H7 (cell line): ENCODE results near the gene CEMIP. TPM values are rescaled to one million over a fixed set of nuclear protein-coding genes. Genes with fewer than 3 reads are reported as not detected.
"Not testable (repeated sequence)": the region's sequence is repeated elsewhere in the genome, so short reads cannot be mapped to it uniquely, and the experiment has no call there.

Source experiments
- DNase-seq: peaks from one replicate; pipeline ENCODE4 v3.0.0; 2012
- H3K27me3 ChIP-seq: 2 replicates; pipeline ENCODE4 v1.6.0; 2011; ENCODE audit warnings: mild to moderate bottlenecking, low read length; ENCODE audit not compliant: control insufficient read depth, insufficient read depth
- H3K36me3 ChIP-seq: replicated peaks from 2 replicates; pipeline ENCODE4 v1.5.1; 2011; ENCODE audit warnings: low read length; ENCODE audit not compliant: control insufficient read depth, insufficient read depth
- H3K4me3 ChIP-seq: 2 replicates; pipeline ENCODE4 v1.5.1; 2011; ENCODE audit warnings: low read depth, mild to moderate bottlenecking, control low read depth, low read length, moderate library complexity; ENCODE audit not compliant: insufficient read depth
- total RNA-seq: library from RNA; depleted of rRNA; stranded (reverse); fragments of >200 nt; shearing (Covaris generic); gene quantifications from 2 replicates; pipeline ENCODE4 v1.2.3, GENCODE V29; 2014

Gene CEMIP
- total RNA-seq, 1 experiment from 2014 or later = 0.03 TPM

DNA sequence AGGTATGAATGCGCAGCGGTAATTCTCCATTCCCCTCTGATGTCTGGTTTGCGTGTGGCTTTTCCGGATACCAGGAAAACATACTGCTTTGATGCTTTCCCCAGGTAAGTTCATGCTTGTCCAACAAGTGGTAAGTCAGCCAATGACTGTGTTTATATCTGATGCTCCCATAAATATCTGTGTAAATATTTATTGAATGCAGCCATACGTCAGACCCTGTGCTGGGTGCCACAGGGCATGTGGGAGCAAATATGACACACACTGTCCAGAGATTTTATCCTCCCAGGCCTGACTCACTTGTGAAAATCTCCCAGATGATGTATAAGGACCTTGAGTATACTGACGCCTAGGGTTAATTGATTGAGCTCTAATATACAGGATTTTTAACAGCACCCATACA lies 29.6 kb upstream of the CEMIP start:
- no peak for DNase-seq
- H3K36me3 ChIP-seq = no peaks in the 10 kb centered on the region; the same call in 1 of the 2 replicates
- H3K27me3 ChIP-seq = no peaks in the 10 kb centered on the region
- H3K4me3 ChIP-seq = no peak overlapping the region

DNA sequence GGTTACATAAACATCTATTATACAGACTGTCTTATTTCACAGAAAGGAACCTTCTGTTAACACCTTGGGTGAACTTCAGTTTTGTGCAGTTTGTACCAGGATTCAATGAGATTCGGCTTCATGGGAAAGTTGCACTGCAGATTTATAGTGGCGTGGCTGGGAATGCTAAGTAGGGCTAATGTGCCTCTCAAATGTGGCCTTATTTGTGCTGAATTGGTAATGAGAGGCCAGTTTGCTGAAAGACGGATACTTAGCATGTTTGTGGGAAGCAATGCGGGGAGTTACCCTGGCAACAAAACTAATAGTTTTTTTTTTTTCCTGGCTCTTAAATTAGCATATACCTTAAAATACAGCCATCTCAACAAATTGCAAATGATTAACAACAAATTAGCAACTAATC lies 28.6 kb upstream of the CEMIP start:
- no peaks in the 10 kb centered on the region for H3K27me3 ChIP-seq
- no peak overlapping the region for H3K4me3 ChIP-seq
- no peak for DNase-seq
- no peaks in the 10 kb centered on the region; the same call in 1 of the 2 replicates for H3K36me3 ChIP-seq

DNA sequence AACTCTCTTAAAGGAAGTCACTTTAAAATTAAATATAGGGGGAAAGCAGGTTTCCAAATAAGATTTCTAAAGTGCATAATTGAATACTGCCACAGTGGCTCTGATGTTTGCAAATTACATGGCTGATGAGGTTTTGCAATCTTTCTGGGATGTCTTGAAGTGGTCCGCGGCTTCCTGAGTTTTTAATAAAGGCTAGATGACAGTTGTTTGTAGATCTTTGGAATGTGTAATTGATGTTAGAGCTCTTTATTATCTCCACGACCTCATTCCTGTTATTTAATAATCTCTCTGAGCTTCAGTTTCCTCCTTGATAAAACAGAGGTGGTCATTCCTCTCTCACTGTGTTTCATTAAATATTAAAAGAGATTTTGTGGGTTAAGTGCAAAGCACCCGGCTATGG lies 27.0 kb upstream of the CEMIP start:
- Histone ChIP-seq H3K27me3 (no peaks in the 10 kb centered on the region), H3K36me3 (no peaks in the 10 kb centered on the region; the same call in 1 of the 2 replicates), H3K4me3 (no peak overlapping the region)
- DNase-seq = no peak

DNA sequence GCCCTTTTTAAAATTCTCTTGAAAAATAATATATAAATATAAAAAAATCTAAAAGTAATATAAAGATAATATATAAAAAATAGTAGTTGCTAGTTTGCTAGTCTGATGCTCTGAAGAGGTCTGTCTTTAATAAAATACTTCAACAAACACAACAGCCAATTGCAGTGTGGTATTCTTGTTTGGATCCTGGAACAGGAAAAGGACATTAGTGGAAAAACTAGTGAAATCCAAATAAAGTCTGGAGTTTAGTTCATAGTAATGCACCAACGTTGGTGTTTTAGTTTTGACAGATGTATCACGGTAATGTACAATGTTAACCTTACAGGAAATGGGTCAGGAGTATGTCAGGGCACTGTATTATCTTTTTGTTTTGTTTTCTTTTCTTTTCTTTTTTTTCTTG lies 26.0 kb upstream of the CEMIP start:
- no peak for DNase-seq
- no peaks in the 10 kb centered on the region; the same call in 1 of the 2 replicates for H3K36me3 ChIP-seq
- no peaks in the 10 kb centered on the region for H3K27me3 ChIP-seq
- H3K4me3 ChIP-seq = no peak overlapping the region

DNA sequence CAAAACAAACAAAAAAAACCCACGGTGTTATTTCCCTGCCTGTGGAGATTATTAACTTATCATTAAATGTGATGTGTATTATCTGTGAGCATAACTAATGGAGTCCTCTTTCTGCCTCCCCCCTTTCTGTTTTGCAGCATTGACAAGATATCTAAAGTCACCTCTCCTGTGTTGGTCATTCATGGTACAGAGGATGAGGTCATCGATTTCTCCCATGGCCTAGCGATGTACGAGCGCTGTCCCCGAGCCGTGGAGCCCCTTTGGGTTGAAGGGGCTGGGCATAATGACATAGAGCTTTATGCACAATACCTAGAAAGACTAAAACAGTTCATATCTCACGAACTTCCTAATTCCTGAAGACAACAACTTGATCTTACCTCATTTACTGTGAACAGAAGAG lies 25.2 kb upstream of the CEMIP start:
- no peaks in the 10 kb centered on the region for H3K27me3 ChIP-seq
- no peak for DNase-seq
- H3K36me3 ChIP-seq = no peaks in the 10 kb centered on the region; the same call in 1 of the 2 replicates
- H3K4me3 ChIP-seq = no peak overlapping the region

DNA sequence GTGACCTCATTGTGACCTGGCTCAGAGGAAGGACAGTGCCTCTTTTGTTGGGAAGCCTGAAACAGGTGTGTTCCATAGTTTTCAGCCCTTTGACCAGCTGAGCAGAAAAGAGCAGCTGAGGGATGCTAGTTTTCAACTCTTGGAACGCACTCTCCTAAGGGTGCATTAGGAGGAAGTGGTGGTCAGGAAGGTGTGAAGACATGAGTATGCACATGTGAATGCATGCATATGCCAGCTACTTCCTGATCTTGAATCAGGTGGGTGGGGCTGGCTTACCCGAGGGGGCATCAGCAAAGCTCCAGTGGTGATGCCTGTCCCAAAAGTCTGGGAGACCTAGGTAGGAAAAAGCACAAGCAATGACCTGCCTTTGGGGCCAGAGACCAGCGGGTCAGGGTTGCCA lies 23.3 kb upstream of the CEMIP start:
- Histone ChIP-seq H3K36me3 (no peaks in the 10 kb centered on the region; the same call in 1 of the 2 replicates), H3K27me3 (no peaks in the 10 kb centered on the region), H3K4me3 (no peak overlapping the region)
- no peak for DNase-seq

DNA sequence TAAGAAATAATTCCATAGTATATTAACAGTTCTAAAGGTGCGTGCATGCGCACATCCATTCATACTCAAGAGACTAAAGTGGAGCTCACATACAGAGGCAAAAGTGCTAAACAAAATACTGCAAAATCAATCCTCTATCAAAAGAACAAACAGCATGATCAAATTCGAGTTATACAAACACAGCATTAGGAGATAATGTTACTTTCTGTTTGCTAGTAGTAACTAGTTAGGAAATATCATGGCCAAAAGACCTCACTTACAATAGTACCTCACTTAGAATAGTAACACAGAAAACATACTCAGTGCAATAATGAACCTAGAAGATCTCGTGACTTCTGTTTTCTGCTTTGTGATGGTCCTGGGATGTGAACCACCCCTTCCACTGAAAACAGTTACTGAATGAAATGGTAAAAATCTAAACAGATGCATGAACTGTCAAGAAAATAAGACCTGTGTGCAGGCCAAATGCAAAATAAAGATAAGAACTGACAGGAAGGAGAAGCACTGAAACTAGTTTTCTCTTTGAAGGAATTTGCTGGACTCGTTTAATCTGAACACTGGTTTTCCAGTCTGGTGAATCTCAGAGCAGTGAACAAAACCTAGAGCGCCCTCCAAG lies 20.9 kb upstream of the CEMIP start:
- DNase-seq = no peak
- Histone ChIP-seq H3K27me3 (no peaks in the 10 kb centered on the region), H3K36me3 (no peaks in the 10 kb centered on the region; the same call in 1 of the 2 replicates), H3K4me3 (no peak overlapping the region)

DNA sequence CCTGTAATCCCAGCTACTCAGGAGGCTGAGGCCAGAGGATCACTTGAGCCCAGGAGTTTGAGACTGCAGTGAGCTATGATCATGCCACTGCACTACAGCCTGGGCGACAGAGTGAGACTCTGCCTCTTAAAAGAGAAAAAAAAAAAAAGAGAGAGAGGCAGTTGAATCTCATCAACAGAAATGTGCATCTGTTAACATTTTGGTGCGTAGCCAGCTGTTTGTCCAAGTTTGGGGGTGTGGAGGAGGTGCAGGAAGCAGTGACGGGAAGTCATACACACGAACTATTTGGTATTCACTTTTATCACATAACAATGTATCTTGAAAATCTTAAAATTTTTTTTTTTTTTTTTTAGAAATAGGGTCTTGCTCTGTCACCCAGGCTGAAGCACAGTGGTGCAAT lies 18.2 kb upstream of the CEMIP start:
- Histone ChIP-seq H3K36me3 (no peaks in the 10 kb centered on the region), H3K27me3 (no peaks in the 10 kb centered on the region), H3K4me3 (no peak overlapping the region)
- no peak for DNase-seq

DNA sequence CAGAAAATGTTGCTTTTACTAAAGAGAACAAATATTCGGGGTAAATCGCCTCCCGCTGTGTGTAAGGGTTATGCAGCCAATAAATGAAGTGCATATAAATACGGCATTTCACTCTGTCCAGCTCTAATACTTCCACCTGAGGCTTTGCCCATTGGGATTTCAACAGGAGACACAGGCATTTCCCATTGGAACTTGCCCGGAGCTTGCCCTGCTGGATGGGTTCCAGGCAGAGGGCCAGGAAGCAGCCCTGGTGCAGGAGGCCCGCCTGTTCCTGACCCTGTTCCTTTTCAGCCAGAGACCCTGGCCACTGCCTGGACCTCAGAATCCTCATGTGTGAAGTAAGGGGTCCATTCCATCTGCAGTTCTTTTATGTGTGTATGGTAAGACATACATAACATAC lies 17.4 kb upstream of the CEMIP start:
- no peak overlapping the region for H3K4me3 ChIP-seq
- H3K27me3 ChIP-seq = no peaks in the 10 kb centered on the region
- H3K36me3 ChIP-seq = no peaks in the 10 kb centered on the region
- DNase-seq = no peak

DNA sequence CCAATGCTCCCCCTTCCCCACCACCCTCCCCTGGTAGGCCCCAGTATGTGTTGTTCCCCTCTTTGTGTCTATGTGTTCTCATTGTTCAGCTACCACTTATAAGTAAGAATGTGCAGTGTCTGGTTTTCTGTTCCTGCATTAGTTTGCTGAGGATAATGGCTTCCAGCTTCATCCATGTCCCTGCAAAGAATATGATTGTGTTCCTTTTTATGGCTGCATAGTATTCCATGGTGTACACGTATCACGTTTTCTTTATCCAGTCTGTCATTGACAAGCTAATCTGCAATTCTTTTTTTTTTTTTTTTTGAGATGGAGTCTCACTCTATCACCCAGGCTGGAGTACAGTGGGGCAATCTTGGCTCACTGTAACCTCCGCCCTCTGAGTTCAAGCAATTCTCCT lies 15.9 kb upstream of the CEMIP start:
- not testable (repeated sequence) for H3K36me3 ChIP-seq, DNase-seq, H3K27me3 ChIP-seq, H3K4me3 ChIP-seq

DNA sequence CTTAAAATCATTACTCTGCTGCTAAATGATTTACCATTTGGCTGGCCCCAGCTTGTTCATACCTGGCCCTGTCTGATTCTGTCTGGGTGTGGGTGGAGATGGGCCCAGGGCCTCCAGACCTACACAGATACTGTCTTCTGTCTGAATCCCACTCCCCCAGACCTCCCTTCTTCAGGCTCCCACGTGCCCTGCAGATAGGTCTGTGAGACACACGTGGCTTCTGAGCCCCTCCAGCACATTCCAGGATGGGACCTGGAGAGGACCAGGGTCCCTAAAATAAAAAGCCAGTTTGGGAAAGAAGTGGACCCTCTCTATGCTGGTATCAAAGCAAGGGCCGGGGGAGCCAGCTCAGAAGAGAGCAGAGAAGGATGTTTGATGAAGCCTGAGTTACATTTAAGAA lies 14.6 kb upstream of the CEMIP start:
- Histone ChIP-seq H3K27me3 (no peaks in the 10 kb centered on the region), H3K4me3 (no peak overlapping the region), H3K36me3 (no peaks in the 10 kb centered on the region)
- no peak for DNase-seq

DNA sequence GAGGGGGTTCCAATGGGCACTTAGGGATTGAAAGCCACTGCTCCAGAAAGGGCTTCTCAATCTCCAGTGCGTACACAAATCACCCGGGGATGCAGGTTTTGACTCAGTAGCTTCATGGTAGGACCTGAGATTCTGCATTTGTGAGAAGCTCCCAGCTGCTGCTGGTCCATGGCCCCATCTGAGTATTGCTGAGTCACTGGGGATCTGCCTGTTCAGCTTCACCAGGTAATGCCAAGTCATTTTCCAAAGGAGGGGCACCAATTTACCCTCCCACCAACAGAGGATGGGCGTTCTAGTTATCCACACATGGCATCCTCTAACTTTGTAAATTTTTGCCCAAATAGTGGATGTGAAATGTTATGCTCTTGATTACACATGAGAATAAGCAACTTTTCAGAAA lies 12.9 kb upstream of the CEMIP start:
- Histone ChIP-seq H3K4me3 (no peak overlapping the region), H3K27me3 (no peaks in the 10 kb centered on the region), H3K36me3 (no peaks in the 10 kb centered on the region)
- DNase-seq = no peak

DNA sequence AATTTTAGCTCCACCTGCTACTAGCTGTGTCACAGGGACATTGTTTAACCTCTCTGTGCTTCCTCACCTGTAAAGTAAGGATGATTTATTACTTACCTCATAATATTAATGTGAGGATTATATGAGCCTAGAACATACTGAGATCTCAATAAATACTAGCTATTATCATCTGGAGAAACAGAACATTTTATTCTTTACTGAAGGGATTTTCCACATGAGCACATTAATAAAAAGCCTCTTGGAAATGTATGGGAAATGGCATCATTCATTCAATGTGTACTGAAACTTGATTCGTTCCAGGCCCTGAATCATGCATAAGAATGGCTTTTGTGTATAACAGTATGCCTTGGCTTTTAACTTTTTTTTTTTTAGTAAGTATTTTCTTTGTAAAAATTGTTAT lies 11.0 kb upstream of the CEMIP start:
- H3K27me3 ChIP-seq = no peaks in the 10 kb centered on the region
- no peaks in the 10 kb centered on the region for H3K36me3 ChIP-seq
- no peak overlapping the region for H3K4me3 ChIP-seq
- DNase-seq = no peak

DNA sequence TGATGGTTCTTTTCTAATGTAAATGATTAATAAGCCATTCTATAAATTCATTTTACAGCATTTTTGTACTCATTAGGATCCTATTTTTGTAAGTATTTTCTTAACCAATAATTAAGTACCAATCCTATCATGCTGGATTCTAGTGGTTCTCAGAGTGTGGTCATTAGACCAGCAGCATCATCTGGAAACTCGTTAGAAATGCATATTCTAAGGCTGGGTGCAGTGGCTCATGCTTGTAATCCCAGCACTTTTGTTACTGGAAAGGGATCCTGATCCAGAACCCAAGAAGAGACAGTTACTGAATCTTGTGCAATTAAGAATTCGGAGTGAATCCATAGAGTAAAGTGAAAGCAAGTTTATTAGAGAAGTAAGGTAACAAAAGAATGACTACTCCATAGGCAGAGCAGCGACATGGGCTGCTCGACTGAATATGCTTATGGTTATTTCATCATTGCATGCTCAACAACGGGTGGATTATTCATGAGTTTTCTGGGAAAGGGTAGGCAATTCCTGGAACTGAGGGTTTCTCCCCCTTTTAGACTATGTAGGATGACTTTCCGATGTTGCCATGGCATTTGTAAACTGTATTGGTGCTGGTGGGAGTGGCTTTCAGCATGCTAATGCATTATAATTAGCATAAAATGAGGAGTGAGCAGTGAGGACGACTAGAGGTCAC lies 9.9 kb upstream of the CEMIP start:
- no peak for DNase-seq
- Histone ChIP-seq H3K4me3 (no peak overlapping the region), H3K27me3 (no peaks in the 10 kb centered on the region)

DNA sequence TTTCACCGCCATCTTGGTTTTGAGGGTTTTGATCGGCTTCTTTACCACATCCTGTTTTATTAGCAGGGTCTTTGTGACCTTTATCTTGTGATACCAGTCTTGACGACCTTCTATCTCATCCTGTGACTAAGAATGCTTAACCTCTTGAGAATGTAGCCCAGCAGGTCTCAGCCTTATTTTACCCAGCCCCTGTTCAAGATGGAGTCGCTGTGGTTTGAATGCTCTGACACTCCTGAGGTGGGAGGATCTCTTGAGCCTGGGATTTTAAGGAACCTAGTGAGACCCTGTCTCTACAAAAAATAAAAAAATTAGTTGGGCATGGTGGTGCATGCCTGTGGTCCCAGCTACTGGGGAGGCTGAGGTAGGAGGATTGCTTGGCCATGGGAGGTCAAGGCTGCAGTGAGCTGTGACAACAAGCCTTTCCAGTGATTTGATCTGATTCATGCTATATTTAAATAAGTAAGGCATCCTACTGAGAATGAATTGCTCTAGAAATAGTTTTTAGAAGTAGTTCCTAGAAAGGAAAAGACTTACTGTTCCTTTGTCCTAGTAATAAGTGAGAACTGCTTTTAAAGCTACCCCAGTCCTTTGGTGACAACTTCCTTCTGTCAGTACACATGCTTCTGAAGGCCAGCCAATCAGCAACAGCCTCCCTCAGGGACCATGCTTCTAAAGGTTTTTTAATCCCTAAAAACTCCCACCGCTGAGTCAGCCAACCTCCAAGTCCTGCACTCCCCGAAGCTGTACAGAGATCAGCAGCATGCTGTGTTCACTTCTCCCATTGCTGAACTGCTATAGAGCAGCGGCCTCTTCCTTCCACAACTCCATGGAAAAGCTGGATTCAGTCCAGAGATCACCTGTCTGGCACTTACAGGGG lies 9.1 kb upstream of the CEMIP start:
- no peak for DNase-seq
- Histone ChIP-seq H3K4me3 (no peak overlapping the region), H3K36me3 (no peaks in the 10 kb centered on the region), H3K27me3 (no peaks in the 10 kb centered on the region)

More for the DNA sequence above, 9.9 kb upstream of the CEMIP start:
- no peaks in the 10 kb centered on the region for H3K36me3 ChIP-seq
